LNCaP clone FGC (cell line): Measurements from ENCODE around the gene EHD4.

Experiments used
- DNase-seq: peaks from one replicate; pipeline ENCODE4 v3.0.0-alpha.2; 2011; ENCODE audit warnings: low read depth
- H3K4me3 ChIP-seq: 2 replicates; pipeline ENCODE4 v1.5.1; 2011; ENCODE audit warnings: mild to moderate bottlenecking, low read depth, low read length, control low read depth
- CTCF ChIP-seq: IDR thresholded peaks from 2 replicates; pipeline ENCODE4 v1.5.1; 2012; ENCODE audit warnings: mild to moderate bottlenecking; ENCODE audit not compliant: control insufficient read depth, insufficient read depth; ENCODE audit errors: extremely low read depth

EHD4 gene

GRCh38 chr15:42012928-42013482, 40.6 kb upstream of the EHD4 start:
- no peak overlapping the region for H3K4me3 ChIP-seq
- TF ChIP-seq CTCF = no peak
- DNase-seq = no peak

GRCh38 chr15:42012241-42012640, 39.9 kb upstream of the EHD4 start:
- no peak for TF ChIP-seq CTCF
- H3K4me3 ChIP-seq = no peak overlapping the region
- DNase-seq = no peak

- H3K4me3 ChIP-seq = no peak overlapping the region
- DNase-seq = no peak
- TF ChIP-seq CTCF = no peak
Measured at GRCh38 chr15:42011074-42011473, 38.7 kb upstream of the EHD4 start.

- TF ChIP-seq CTCF = no peak
- H3K4me3 ChIP-seq = no peak overlapping the region
- no peak for DNase-seq
Measured at GRCh38 chr15:42010434-42010833, 38.1 kb upstream of the EHD4 start.

- no peak overlapping the region for H3K4me3 ChIP-seq
- TF ChIP-seq CTCF = no peak
- no peak for DNase-seq
Measured at GRCh38 chr15:42009474-42009873, 37.1 kb upstream of the EHD4 start.

GRCh38 chr15:42009022-42009421, 36.7 kb upstream of the EHD4 start:
- H3K4me3 ChIP-seq = no peak overlapping the region
- TF ChIP-seq CTCF = no peak
- no peak for DNase-seq

- no peak for DNase-seq
- TF ChIP-seq CTCF = no peak
- no peak overlapping the region for H3K4me3 ChIP-seq
Measured at GRCh38 chr15:42007386-42007785, 35.0 kb upstream of the EHD4 start.
